ENCODE data around the gene ZSWIM3. TPM values are rescaled to one million over a fixed set of nuclear protein-coding genes. Genes with fewer than 3 reads are reported as not detected.
A peak's percentile ranks its signal among the peaks of the same experiment; 100 is the strongest.

ZSWIM3 gene
- total and polyA plus RNA-seq, 2 of the 13 experiments (the other 11 are each of a cell fraction or from before 2014, with no cell fraction given), result 5.2 to 5.8 TPM

DNA sequence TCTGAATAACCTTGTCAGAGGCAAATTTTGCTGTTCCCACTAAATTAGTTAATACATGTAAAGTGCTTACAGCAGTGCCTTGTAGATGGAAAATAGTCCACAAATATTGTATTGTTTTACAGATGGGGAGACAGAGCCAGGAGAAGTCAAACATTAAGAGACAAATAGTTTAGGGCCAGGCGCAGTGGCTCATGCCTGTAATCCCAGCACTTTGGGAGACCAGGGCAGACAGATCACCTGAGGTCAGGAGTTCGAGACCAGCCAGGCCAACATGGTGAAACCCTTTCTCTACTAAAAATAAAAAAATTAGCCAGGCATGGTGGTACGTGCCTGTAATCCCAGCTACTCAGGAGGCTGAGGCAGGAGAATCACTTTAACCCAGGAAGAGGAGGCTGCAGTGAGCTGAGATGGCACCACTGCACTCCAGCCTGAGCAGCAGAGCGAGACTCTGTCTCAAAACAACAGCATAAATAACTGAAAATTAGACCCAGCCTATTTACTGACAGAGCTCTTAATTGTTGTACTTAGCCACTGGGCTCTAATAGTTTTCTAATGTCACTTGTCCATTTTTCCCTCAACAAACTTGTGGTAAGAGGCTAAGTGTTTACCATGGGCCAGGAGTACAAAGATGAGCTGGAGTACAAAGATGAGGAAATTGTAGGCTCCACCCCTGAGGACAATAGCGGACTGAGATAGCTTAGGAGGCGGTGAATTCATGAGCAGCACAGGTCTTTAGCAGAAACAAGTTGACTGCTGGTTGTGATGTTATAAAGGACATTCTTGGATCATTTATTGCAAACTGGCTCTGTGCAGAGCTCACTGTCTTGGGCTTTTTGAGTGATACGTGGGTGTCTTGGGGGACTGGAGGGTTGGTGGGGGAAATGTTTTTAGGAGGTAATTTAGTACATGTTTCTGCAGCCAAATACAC, 6.4 kb downstream of the ZSWIM3 start (continued):
- TF ChIP-seq, protein P1, sequence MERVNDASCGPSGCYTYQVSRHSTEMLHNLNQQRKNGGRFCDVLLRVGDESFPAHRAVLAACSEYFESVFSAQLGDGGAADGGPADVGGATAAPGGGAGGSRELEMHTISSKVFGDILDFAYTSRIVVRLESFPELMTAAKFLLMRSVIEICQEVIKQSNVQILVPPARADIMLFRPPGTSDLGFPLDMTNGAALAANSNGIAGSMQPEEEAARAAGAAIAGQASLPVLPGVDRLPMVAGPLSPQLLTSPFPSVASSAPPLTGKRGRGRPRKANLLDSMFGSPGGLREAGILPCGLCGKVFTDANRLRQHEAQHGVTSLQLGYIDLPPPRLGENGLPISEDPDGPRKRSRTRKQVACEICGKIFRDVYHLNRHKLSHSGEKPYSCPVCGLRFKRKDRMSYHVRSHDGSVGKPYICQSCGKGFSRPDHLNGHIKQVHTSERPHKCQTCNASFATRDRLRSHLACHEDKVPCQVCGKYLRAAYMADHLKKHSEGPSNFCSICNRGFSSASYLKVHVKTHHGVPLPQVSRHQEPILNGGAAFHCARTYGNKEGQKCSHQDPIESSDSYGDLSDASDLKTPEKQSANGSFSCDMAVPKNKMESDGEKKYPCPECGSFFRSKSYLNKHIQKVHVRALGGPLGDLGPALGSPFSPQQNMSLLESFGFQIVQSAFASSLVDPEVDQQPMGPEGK (CRISPR knock-in tag; IDR thresholded peaks at IDR 0.05), result peak; percentile 45; the same call in 1 of the 2 replicates
- TF ChIP-seq JARID2 (CRISPR knock-in tag; IDR thresholded peaks at IDR 0.05; ENCODE audit: insufficient replicate concordance), result no peak
- 0 out of 2 replicates have a peak, but pooled peaks have one; percentile 41 for TF ChIP-seq ZNF713 (CRISPR knock-in tag; IDR thresholded peaks at IDR 0.05)
- TF ChIP-seq, protein P2, sequence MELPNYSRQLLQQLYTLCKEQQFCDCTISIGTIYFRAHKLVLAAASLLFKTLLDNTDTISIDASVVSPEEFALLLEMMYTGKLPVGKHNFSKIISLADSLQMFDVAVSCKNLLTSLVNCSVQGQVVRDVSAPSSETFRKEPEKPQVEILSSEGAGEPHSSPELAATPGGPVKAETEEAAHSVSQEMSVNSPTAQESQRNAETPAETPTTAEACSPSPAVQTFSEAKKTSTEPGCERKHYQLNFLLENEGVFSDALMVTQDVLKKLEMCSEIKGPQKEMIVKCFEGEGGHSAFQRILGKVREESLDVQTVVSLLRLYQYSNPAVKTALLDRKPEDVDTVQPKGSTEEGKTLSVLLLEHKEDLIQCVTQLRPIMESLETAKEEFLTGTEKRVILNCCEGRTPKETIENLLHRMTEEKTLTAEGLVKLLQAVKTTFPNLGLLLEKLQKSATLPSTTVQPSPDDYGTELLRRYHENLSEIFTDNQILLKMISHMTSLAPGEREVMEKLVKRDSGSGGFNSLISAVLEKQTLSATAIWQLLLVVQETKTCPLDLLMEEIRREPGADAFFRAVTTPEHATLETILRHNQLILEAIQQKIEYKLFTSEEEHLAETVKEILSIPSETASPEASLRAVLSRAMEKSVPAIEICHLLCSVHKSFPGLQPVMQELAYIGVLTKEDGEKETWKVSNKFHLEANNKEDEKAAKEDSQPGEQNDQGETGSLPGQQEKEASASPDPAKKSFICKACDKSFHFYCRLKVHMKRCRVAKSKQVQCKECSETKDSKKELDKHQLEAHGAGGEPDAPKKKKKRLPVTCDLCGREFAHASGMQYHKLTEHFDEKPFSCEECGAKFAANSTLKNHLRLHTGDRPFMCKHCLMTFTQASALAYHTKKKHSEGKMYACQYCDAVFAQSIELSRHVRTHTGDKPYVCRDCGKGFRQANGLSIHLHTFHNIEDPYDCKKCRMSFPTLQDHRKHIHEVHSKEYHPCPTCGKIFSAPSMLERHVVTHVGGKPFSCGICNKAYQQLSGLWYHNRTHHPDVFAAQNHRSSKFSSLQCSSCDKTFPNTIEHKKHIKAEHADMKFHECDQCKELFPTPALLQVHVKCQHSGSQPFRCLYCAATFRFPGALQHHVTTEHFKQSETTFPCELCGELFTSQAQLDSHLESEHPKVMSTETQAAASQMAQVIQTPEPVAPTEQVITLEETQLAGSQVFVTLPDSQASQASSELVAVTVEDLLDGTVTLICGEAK (IDR thresholded peaks at IDR 0.05), result no peak
- TF ChIP-seq, protein P2 (CRISPR knock-in tag; IDR thresholded peaks at IDR 0.05), result no peak
- TF ChIP-seq, protein P3, sequence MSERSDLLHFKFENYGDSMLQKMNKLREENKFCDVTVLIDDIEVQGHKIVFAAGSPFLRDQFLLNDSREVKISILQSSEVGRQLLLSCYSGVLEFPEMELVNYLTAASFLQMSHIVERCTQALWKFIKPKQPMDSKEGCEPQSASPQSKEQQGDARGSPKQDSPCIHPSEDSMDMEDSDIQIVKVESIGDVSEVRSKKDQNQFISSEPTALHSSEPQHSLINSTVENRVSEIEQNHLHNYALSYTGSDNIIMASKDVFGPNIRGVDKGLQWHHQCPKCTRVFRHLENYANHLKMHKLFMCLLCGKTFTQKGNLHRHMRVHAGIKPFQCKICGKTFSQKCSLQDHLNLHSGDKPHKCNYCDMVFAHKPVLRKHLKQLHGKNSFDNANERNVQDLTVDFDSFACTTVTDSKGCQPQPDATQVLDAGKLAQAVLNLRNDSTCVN (CRISPR knock-in tag; IDR thresholded peaks at IDR 0.05; ENCODE audit: borderline replicate concordance), result no peak
- TF ChIP-seq, protein P4, sequence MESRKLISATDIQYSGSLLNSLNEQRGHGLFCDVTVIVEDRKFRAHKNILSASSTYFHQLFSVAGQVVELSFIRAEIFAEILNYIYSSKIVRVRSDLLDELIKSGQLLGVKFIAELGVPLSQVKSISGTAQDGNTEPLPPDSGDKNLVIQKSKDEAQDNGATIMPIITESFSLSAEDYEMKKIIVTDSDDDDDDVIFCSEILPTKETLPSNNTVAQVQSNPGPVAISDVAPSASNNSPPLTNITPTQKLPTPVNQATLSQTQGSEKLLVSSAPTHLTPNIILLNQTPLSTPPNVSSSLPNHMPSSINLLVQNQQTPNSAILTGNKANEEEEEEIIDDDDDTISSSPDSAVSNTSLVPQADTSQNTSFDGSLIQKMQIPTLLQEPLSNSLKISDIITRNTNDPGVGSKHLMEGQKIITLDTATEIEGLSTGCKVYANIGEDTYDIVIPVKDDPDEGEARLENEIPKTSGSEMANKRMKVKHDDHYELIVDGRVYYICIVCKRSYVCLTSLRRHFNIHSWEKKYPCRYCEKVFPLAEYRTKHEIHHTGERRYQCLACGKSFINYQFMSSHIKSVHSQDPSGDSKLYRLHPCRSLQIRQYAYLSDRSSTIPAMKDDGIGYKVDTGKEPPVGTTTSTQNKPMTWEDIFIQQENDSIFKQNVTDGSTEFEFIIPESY (CRISPR knock-in tag; IDR thresholded peaks at IDR 0.05), result no peak
- TF ChIP-seq HNRNPH1 (optimal IDR thresholded peaks at IDR 0.05; ENCODE audit: low read depth, low read length), result no peak
- no peak for TF ChIP-seq STAG1 (CRISPR knock-in tag; IDR thresholded peaks at IDR 0.05)
- no peak for TF ChIP-seq ZNF883 (CRISPR knock-in tag; IDR thresholded peaks at IDR 0.05; ENCODE audit: not compliant biosample characterization)
- TF ChIP-seq SRSF9 (IDR thresholded peaks at IDR 0.05; ENCODE audit: borderline replicate concordance, insufficient read depth, low read depth, low read length, poor library complexity, severe bottlenecking), result no peak
- TF ChIP-seq ZFP37 (CRISPR knock-in tag; IDR thresholded peaks at IDR 0.05; ENCODE audit: borderline replicate concordance), result no peak
- TF ChIP-seq ZC3H13 (CRISPR knock-in tag; IDR thresholded peaks at IDR 0.05), result no peak; the same call in 1 of the 2 replicates

Measured in HepG2 (cell line).